VCaP (cell line): ENCODE results near the gene MS4A8.

Experiments
- H3K27ac ChIP-seq: fragments of 450-650 bp; 2 replicates; pipeline ENCODE4 v1.5.1; 2017
- TF ChIP-seq, protein P1 (sequence below): fragments of 450-650 bp; conservative IDR thresholded peaks from 2 replicates; pipeline ENCODE4 v1.5.1; 2017; ENCODE audit warnings: mild to moderate bottlenecking, moderate library complexity

MS4A8 gene

DNA sequence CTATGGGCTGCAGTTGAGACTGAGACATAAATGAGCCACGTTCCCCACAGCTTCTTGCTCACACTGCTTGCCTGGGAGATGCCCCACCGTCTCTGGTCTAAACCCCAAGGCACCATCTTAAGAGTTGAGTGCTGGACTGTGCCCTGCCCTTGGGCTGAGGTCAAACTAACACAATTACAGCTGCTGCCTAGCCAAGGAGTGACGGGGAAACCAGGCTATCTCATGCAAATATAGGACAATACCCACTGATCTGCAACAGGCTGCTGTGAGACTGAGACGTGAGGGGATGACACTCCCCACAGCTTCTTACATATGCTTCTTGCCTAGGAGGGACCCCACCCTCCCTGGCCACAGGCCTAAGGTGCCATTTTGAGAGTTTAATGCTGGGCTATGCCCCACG is 7.8 kb upstream of the MS4A8 start:
- no peak overlapping the region for H3K27ac ChIP-seq

DNA sequence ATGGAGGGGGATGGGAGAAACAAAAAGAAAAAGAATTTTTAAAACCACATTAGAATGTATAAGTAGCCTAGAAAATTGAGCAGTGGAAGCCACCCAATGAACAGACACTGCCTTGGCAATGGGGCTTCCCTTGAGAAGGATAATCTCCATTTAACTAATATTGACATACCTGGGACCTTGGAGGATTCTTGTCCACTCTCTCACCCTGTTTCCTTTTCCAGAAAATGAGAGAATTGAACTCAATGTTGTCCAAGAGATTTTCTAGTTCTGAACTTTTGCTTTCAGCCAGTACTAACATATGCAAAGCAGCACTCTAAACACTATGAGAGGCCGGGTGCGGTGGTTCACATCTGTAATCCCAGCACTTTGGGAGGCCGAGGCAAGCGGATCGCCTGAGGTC is 524 bp downstream of the MS4A8 start:
- peak overlapping the region; percentile 81 for H3K27ac ChIP-seq

More for the DNA sequence above, 7.8 kb upstream of the MS4A8 start:
- TF ChIP-seq, protein P1, sequence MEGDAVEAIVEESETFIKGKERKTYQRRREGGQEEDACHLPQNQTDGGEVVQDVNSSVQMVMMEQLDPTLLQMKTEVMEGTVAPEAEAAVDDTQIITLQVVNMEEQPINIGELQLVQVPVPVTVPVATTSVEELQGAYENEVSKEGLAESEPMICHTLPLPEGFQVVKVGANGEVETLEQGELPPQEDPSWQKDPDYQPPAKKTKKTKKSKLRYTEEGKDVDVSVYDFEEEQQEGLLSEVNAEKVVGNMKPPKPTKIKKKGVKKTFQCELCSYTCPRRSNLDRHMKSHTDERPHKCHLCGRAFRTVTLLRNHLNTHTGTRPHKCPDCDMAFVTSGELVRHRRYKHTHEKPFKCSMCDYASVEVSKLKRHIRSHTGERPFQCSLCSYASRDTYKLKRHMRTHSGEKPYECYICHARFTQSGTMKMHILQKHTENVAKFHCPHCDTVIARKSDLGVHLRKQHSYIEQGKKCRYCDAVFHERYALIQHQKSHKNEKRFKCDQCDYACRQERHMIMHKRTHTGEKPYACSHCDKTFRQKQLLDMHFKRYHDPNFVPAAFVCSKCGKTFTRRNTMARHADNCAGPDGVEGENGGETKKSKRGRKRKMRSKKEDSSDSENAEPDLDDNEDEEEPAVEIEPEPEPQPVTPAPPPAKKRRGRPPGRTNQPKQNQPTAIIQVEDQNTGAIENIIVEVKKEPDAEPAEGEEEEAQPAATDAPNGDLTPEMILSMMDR: no peak

DNA sequence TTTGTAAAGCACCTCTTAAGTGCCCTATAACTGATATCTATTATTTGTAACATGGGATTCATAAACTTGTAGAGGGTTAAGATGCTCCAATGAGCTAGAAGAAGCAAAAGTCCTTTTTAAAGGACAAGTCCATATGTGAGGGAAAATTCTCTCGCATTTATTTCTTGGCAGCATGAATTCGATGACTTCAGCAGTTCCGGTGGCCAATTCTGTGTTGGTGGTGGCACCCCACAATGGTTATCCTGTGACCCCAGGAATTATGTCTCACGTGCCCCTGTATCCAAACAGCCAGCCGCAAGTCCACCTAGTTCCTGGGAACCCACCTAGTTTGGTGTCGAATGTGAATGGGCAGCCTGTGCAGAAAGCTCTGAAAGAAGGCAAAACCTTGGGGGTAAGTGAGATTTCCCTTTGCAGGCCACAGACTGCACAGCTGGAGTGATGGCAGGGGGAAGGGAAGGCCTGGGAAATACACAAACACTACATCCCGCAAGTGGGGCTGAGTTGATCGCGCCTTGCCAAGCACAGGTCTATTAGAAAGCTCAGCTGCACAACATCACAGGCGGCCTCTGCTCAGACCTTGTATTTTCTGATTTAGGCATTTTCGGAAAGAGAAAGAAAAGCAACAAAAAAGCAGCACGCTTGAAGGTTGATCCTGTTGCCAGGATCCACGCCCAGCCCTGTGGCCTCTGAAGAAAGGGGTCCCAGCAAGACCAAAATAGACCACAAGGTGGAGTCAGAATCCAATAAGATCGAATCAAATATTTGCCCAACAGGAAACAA is 1.5 kb downstream of the MS4A8 start:
- TF ChIP-seq, protein P1: peak; percentile 81
- H3K27ac ChIP-seq: peak overlapping the region; percentile 81

More for the DNA sequence above, 524 bp downstream of the MS4A8 start:
- TF ChIP-seq, protein P1: no peak

DNA sequence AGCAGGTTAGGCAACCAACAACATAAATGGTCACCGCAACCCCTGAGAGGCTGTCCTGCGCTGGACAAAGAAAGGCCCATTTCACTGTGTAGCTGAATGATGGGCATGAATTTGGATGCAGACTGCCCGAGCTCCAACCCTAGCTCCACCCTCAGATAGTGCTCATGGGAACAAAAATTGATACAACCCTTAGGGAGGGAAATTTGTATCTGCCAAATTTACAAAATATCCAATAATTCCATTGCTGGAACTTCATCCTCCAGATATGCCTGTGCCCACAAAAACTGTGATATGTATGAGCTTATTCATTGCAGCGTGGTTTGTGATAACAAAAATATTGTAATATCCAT is 2.0 kb downstream of the MS4A8 start:
- TF ChIP-seq, protein P1: peak; percentile 54
- peak overlapping the region; percentile 81 for H3K27ac ChIP-seq

DNA sequence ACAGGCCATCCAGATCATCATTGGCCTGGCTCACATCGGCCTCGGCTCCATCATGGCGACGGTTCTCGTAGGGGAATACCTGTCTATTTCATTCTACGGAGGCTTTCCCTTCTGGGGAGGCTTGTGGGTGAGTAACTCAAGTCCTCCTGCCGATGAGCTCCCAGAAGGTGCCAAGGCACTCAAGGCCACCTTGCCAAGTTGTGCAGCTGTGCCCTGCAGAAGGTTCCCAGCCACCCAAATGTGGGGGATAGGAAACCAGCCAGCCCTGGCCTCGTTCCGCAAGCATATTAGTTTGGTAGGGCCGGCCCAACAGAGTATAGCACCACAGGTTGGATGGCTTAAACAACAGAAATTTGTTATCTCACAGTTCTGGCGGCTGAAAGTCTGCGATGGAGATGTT is 4.0 kb downstream of the MS4A8 start:
- TF ChIP-seq, protein P1: no peak
- no peak overlapping the region for H3K27ac ChIP-seq

DNA sequence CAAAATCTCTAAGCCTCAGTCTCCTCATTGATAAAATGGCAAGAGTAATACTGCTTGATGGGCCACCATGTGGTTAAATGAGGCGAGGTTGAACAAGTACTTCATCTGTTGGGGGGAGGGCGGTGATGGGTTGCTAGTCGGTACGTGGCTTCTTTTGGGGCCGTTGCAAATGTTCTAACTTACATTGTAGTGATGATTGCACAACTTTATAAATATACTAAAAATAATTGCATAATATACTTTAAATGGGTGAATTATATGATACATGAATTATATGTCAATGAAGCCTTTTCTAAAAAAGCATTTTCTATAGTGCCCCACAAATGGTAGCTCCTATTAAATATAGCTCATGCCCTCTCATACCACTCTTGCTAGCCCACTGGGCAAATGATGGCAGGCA is 6.5 kb downstream of the MS4A8 start:
- no peak overlapping the region for H3K27ac ChIP-seq
- TF ChIP-seq, protein P1: no peak

DNA sequence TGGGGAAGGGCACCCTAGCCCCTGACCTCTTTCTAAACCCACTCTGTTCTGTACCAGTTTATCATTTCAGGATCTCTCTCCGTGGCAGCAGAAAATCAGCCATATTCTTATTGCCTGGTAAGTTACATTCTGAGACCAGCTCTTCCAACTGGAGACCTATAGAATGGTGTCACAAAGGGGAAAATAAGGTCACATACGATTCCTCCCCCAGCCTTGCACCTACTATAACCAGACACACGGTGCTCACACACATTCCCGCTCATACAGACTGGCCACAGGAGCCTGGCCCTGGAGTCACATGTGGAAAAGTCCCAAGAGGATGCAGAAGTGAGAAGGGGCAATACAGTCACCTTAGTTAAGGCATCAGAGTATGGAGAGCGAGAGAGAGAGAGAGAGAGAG is 7.5 kb downstream of the MS4A8 start:
- TF ChIP-seq, protein P1: no peak
- no peak overlapping the region for H3K27ac ChIP-seq
